Pancreas (tissue), 10 donors: ENCODE data around the gene SMAD6. TPM values are rescaled to one million over a fixed set of nuclear protein-coding genes. Genes with fewer than 3 reads are reported as not detected.

Experiments used
- ATAC-seq, 4 donors: fragments of 200-7000 bp; cut with Tn5 transposase; one replicate each; pipeline versions ENCODE4 v1.8.0 to v1.9.1; 2020; ENCODE audit warnings: mild to moderate bottlenecking in 4 of 4, moderate library complexity in 4 of 4
- DNase-seq, 6 donors: peaks; one replicate each; pipeline ENCODE4 v3.0.0-alpha.2; 2020
- FAIRE-seq: peaks from 2 replicates; lab custom pipeline; 2012; peaks lifted over from hg19 to GRCh38; lab: Jason Lieb, UNC
- H3K27ac ChIP-seq, 4 donors: fragments of 200-600 bp; sonication (generic); 1 replicate in 3 of 4; 2 replicates in 1 of 4; pipeline versions ENCODE4 v1.5.0 to v1.8.0; 2020
- H3K27me3 ChIP-seq, 4 donors: fragments of 200-600 bp; one replicate each; pipeline ENCODE4 v1.8.0; 2021
- H3K36me3 ChIP-seq, 3 donors: fragments of 200-600 bp; sonication (generic) in 1 of 3; one replicate each; pipeline versions ENCODE4 v1.5.0 to v1.8.0; 2020 to 2021
- H3K4me1 ChIP-seq, 3 donors: fragments of 200-600 bp; one replicate each; pipeline ENCODE4 v1.8.0; 2021
- H3K4me3 ChIP-seq, 4 donors: fragments of 200-600 bp; sonication (generic) in 2 of 4; one replicate each; pipeline versions ENCODE4 v1.5.0 to v1.8.0; 2020 to 2021
- H3K9me3 ChIP-seq, 4 donors: fragments of 200-600 bp; one replicate each; pipeline ENCODE4 v1.8.0; 2021
- WGBS, 2 donors: extraction: QIAGEN DNeasy Blood & Tissue Kit; methylation state at CpG; one replicate each; pipeline ENCODE4 v1.1.7; 2013; 5-methylcytosine and 5-hydroxymethylcytosine counted together
- intact Hi-C, 3 donors: fragments of 100-400 bp; cut with DNase I; formaldehyde crosslinking; loops; one replicate each; pipeline versions ENCODE4 v1.11.1 to v1.14.2; 2022
- polyA plus RNA-seq, 2 donors: library from polyadenylated mRNA; stranded (reverse); fragments of 200-250 nt; gene quantifications; one replicate each; pipeline ENCODE4 v1.2.3, GENCODE V29; 2013
- total RNA-seq, 6 donors: library from RNA; stranded (reverse); fragmentation: NEBNext Ultra II Directional in 4 of 6; extraction: Animal tissue kit (Norgen Biotek cat#: 25700) in 4 of 6; gene quantifications; one replicate each; pipeline versions ENCODE4 v1.2.1 to v1.2.4, GENCODE V29; 2021 to 2023
- TF ChIP-seq, protein P1 (sequence below), 4 donors: fragments of 200-600 bp; sonication (generic) in 3 of 4; IDR thresholded peaks; one replicate each; pipeline versions ENCODE4 v1.5.0 to v1.8.0; 2021; ENCODE audit warnings: antibody characterized with exemption in 4 of 4
- donor health status: healthy with polysubstance abuse.
- donor health status: DM: no; HTN: no; CAD: no; lungs with moderate emphysema.
- donor health status: DM: no; HTN: no; CAD: no.
- donor health status: control.
- donor health status: control.
- donor health status: Bipolar disorder and iron deficiency.
- donor health status: DM: yes; HTN: yes; CAD: no.
- donor health status: DM: no; HTN: no; CAD: no.
- donor health status: DM: no; HTN: no; CAD: no.
- donor health status: DM: yes; HTN: yes; CAD: no.

Gene SMAD6
- total and polyA plus RNA-seq, 8 donors, result 2.6 to 13.1 (median 3.2) TPM

DNA sequence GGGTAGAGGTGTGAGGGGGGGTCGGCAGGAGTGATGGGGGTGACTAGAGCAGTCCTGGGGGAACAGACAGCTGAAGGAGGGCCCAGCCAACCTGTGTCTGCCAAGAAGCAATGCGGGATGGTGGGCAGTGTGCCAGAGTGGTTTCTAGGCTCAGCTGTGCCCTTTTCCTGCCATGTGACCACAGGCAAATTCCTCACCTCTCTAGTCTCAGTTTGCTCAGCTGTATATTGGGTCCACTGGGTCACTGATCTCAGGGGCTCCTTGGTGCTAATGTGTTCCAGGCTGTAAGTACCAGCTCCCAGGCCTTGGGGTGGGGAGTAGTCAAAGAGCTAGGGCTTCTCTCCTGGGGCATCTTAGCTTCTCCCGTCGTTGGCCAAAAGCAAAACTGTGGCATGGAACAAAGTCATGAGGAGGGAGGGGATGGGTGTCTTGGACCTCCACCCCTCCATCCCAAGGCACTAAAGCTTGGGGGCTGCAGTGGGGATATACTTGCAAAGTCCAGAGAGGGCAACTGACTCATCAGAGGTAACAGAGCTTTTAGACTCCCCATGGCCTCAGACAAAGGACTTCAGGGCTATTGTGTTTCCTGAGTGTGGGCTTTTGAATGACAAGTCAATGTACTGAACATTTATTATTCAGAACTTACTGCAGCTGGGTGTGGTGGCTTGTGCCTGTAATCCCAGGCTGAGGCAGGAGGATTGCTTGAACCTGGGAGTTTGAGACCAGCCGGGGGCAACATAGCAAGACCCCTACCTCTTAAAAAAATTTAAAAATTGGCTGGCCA lies 20.9 kb downstream of the SMAD6 start:
- Histone ChIP-seq H3K36me3 (no peaks in the 10 kb centered on the region), H3K9me3 (no peaks in the 10 kb centered on the region), H3K27ac (no peak overlapping the region), H3K4me3 (no peak overlapping the region), H3K27me3 (no peaks in the 10 kb centered on the region), H3K4me1 (no peaks in the 10 kb centered on the region)
- WGBS, 2 donors, result 72 to 80% methylated on average over 5 of the region's 5 CpGs
- DNase-seq (peak in 1 of 6 donors; percentile 31), ATAC-seq (no peak), FAIRE-seq (no peak)
- TF ChIP-seq, protein P1, sequence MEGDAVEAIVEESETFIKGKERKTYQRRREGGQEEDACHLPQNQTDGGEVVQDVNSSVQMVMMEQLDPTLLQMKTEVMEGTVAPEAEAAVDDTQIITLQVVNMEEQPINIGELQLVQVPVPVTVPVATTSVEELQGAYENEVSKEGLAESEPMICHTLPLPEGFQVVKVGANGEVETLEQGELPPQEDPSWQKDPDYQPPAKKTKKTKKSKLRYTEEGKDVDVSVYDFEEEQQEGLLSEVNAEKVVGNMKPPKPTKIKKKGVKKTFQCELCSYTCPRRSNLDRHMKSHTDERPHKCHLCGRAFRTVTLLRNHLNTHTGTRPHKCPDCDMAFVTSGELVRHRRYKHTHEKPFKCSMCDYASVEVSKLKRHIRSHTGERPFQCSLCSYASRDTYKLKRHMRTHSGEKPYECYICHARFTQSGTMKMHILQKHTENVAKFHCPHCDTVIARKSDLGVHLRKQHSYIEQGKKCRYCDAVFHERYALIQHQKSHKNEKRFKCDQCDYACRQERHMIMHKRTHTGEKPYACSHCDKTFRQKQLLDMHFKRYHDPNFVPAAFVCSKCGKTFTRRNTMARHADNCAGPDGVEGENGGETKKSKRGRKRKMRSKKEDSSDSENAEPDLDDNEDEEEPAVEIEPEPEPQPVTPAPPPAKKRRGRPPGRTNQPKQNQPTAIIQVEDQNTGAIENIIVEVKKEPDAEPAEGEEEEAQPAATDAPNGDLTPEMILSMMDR (IDR thresholded peaks at IDR 0.05), result no peak
- intact Hi-C loops, result no loop called here

DNA sequence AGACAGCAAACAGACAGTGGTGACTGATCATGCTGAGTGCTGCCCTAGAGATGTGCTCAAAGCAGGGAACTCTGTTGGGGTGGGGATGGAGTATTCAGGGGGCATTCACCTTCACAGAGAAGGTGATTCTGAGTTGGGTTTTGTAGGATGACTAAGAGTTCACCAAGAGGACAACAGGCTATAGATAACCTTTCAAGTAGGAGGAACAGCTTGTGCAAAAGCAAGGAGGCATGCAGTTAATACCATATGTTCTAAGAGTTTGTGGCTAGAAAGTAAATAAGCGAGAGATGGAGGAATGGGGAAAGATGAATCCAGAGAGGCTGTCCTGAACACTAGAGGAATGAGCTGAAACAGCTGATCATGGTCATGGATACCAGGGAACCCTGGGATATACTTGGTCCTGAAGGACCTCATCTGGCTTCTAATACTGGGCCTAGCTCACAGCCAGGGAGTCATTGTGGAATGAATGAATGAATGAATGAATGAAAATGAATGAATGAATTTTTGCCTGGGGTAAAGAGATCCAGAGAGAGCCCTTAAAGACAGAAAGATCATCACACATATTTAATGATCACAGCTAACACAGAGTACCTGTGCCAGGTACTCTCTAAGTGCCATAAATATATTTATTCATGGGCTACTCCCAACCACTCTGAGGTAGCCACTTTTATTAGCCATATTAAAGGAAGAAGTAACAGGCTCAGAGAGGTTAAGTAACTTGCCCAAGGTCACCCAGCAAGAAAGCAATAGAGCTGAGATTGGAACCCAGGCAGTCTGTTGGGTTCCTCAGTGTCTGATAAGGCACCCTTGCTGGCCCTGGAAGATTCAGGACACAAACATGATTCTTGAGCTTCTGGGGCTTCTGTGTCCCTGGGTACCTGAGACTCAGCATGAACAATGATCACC lies 22.0 kb downstream of the SMAD6 start:
- H3K9me3 ChIP-seq, result no peaks in the 10 kb centered on the region
- intact Hi-C loops, result no loop called here
- 96 to 100% methylated on average over 1 of the region's 1 CpG for WGBS, 2 donors
- H3K36me3 ChIP-seq, result no peaks in the 10 kb centered on the region
- H3K27me3 ChIP-seq, result no peaks in the 10 kb centered on the region
- DNase-seq (no peak), ATAC-seq (no peak), FAIRE-seq (no peak)
- TF ChIP-seq, protein P1 (IDR thresholded peaks at IDR 0.05), result no peak
- H3K27ac ChIP-seq, result no peak overlapping the region
- no peaks in the 10 kb centered on the region for H3K4me1 ChIP-seq
- H3K4me3 ChIP-seq, result no peak overlapping the region

DNA sequence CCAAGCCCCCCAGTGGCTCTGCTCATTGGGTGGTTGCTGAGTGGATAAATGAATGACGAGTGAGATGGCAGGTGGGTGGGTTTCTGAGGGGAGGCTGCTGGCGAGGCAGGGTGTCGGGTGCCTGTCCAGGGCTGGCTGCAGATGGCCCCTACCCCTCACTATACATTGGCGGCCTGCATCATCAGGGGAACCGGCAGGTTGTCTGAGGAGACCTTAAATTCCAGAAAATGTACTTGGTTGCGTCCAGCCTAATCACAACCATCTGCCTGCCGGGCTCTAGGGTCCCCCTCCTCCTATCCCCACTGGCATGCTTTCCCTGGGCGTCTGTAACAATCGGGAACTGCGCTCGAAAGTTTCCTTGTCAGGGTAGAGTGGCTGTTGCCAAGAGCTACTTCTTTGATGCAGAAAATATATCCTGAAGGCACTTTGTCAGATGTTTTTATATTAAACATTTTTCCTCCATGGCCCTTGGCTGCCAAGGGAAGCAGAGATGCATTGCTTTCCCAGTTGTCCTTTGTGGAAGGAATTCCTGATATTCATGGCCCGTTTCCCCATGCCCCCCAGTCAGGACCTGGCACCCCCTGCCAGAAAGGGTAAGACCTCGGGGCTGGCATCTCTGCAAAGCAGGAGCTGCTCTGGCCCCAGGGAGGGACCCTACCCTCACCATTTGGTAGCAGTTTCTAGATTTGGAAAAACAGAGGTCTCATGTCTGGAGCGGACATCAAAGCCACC lies 22.9 kb downstream of the SMAD6 start:
- H3K9me3 ChIP-seq, result no peaks in the 10 kb centered on the region
- no peaks in the 10 kb centered on the region for H3K27me3 ChIP-seq
- H3K36me3 ChIP-seq, result no peaks in the 10 kb centered on the region
- no peak overlapping the region for H3K4me3 ChIP-seq
- TF ChIP-seq, protein P1 (IDR thresholded peaks at IDR 0.05), result no peak
- WGBS, 2 donors, result 81 to 85% methylated on average over 14 of the region's 14 CpGs
- no peak for ATAC-seq
- DNase-seq, result peak in 1 of 6 donors; percentile 25
- no peaks in the 10 kb centered on the region for H3K4me1 ChIP-seq
- no peak for FAIRE-seq
- intact Hi-C loops, result no loop called here
- H3K27ac ChIP-seq, result no peak overlapping the region

DNA sequence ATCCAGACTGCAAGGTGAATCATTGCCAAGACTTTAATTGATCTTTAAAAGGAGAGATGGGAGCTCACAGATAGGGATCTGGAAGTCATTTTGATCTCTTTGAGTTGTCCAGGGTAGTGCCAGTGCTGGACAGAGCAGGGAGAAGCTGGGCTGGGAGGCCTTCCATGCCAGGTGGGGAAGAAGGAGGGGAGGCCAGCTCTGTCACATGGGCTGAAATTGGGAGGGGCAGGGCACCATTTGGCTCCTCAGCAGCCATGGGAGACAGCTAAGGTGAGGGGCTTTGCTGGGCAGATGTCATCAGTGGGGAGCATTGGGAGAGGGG lies 23.4 kb downstream of the SMAD6 start:
- TF ChIP-seq, protein P1 (IDR thresholded peaks at IDR 0.05), result no peak
- H3K27ac ChIP-seq, result no peak overlapping the region
- no peaks in the 10 kb centered on the region for H3K9me3 ChIP-seq
- H3K27me3 ChIP-seq, result no peaks in the 10 kb centered on the region
- DNase-seq (no peak), FAIRE-seq (no peak), ATAC-seq (no peak)
- no peaks in the 10 kb centered on the region for H3K4me1 ChIP-seq
- no peaks in the 10 kb centered on the region for H3K36me3 ChIP-seq
- intact Hi-C loops, result no loop called here
- H3K4me3 ChIP-seq, result no peak overlapping the region
